HepG2 (cell line): ENCODE data around the gene BPIFA1. TPM values are rescaled to one million over a fixed set of nuclear protein-coding genes. Genes with fewer than 3 reads are reported as not detected.

ENCODE experiments used
- FOXA1 ChIP-seq, 2 experiments: fragments of 450-650 bp in 1 of 2; sonication (generic) in 1 of 2; formaldehyde crosslinking in 1 of 2; IDR thresholded peaks; 2 replicates each; pipeline versions ENCODE4 v1.4.0 to v1.6.1; 2016 to 2020; ENCODE audit warnings: missing genetic modification reagents in 1 of 2
- GFI1 ChIP-seq: sonication (generic); formaldehyde crosslinking; IDR thresholded peaks from 2 replicates; pipeline ENCODE4 v1.5.0; 2020; ENCODE audit warnings: missing genetic modification reagents, mild to moderate bottlenecking, borderline replicate concordance
- GTF3A ChIP-seq: sonication (generic); formaldehyde crosslinking; conservative IDR thresholded peaks from 2 replicates; pipeline ENCODE4 v1.4.0; 2020; ENCODE audit warnings: mild to moderate bottlenecking, missing genetic modification reagents
- HOXD1 ChIP-seq: sonication (generic); formaldehyde crosslinking; IDR thresholded peaks from 2 replicates; pipeline ENCODE4 v1.5.0; 2020; ENCODE audit warnings: missing genetic modification reagents
- KDM5B ChIP-seq: sonication (generic); formaldehyde crosslinking; IDR thresholded peaks from 2 replicates; pipeline ENCODE4 v1.4.0; 2020; ENCODE audit warnings: missing genetic modification reagents, mild to moderate bottlenecking, borderline replicate concordance
- KMT2A ChIP-seq: sonication (generic); formaldehyde crosslinking; IDR thresholded peaks from 2 replicates; pipeline ENCODE4 v1.4.0; 2020; ENCODE audit warnings: missing genetic modification reagents
- MED1 ChIP-seq: sonication (generic); formaldehyde crosslinking; IDR thresholded peaks from 2 replicates; pipeline ENCODE4 v1.4.0; 2020; ENCODE audit warnings: missing genetic modification reagents
- REPIN1 ChIP-seq: sonication (generic); formaldehyde crosslinking; IDR thresholded peaks from 2 replicates; pipeline ENCODE4 v1.8.0; 2022; ENCODE audit warnings: missing genetic modification reagents, low read depth, mild to moderate bottlenecking, borderline replicate concordance
- TEAD2 ChIP-seq: sonication (generic); formaldehyde crosslinking; IDR thresholded peaks from 2 replicates; pipeline ENCODE4 v1.9.0; 2021; ENCODE audit warnings: missing genetic modification reagents
- ZBTB25 ChIP-seq: IDR thresholded peaks from 2 replicates; pipeline ENCODE4 v1.6.1; 2018; ENCODE audit warnings: missing genetic modification reagents
- ZEB1 ChIP-seq: IDR thresholded peaks from 2 replicates; pipeline ENCODE4 v1.6.1; 2012; ENCODE audit warnings: mild to moderate bottlenecking, low read depth, inconsistent platforms; ENCODE audit not compliant: insufficient replicate concordance
- ZNF788 ChIP-seq: sonication (generic); formaldehyde crosslinking; IDR thresholded peaks from 2 replicates; pipeline ENCODE4 v1.5.0; 2020; ENCODE audit warnings: mild to moderate bottlenecking, missing genetic modification reagents, borderline replicate concordance
- polyA plus RNA-seq, 8 experiments: library from polyadenylated mRNA; depleted of rRNA in 3 of 8; stranded (reverse) in 7 of 8; unstranded in 1 of 8; fragments of >200 nt; fragmentation: Illumina TruSeq in 4 of 8; extraction: Trizol in 4 of 8; gene quantifications; 2 replicates each; pipeline versions ENCODE4 v1.2.1 to v1.2.3, GENCODE V29; 2011 to 2016; ENCODE audit warnings: low read depth in 4 of 8, missing spikeins in 1 of 8, mixed read lengths in 1 of 8; ENCODE audit not compliant: insufficient read depth in 1 of 8
- total RNA-seq, 5 experiments: library from RNA; depleted of rRNA; stranded (reverse); fragments of >200 nt; fragmentation: Illumina TruSeq; extraction: Trizol; gene quantifications; 2 replicates each; pipeline ENCODE4 v1.2.3, GENCODE V29; 2016; ENCODE audit warnings: low read depth in 1 of 5
- TF ChIP-seq, protein P1 (sequence below): sonication (generic); formaldehyde crosslinking; IDR thresholded peaks from 2 replicates; pipeline ENCODE4 v1.4.0; 2020; ENCODE audit warnings: missing genetic modification reagents, mild to moderate bottlenecking, borderline replicate concordance
- TF ChIP-seq, protein P2 (sequence below): sonication (generic); IDR thresholded peaks from 2 replicates; pipeline ENCODE4 v1.6.1; 2016; ENCODE audit warnings: low read depth, borderline replicate concordance
- TF ChIP-seq, protein P3 (sequence below): sonication (generic); formaldehyde crosslinking; conservative IDR thresholded peaks from 2 replicates; pipeline ENCODE4 v1.8.0; 2022; ENCODE audit warnings: missing genetic modification reagents
- TF ChIP-seq, protein P4 (sequence below): sonication (generic); formaldehyde crosslinking; IDR thresholded peaks from 2 replicates; pipeline ENCODE4 v1.4.0; 2020; ENCODE audit warnings: mild to moderate bottlenecking, missing genetic modification reagents

Gene BPIFA1
- total and polyA plus RNA-seq, 2 of the 13 experiments (the other 11 are each of a cell fraction or from before 2014, with no cell fraction given): not detected

- TF ChIP-seq, protein P1, sequence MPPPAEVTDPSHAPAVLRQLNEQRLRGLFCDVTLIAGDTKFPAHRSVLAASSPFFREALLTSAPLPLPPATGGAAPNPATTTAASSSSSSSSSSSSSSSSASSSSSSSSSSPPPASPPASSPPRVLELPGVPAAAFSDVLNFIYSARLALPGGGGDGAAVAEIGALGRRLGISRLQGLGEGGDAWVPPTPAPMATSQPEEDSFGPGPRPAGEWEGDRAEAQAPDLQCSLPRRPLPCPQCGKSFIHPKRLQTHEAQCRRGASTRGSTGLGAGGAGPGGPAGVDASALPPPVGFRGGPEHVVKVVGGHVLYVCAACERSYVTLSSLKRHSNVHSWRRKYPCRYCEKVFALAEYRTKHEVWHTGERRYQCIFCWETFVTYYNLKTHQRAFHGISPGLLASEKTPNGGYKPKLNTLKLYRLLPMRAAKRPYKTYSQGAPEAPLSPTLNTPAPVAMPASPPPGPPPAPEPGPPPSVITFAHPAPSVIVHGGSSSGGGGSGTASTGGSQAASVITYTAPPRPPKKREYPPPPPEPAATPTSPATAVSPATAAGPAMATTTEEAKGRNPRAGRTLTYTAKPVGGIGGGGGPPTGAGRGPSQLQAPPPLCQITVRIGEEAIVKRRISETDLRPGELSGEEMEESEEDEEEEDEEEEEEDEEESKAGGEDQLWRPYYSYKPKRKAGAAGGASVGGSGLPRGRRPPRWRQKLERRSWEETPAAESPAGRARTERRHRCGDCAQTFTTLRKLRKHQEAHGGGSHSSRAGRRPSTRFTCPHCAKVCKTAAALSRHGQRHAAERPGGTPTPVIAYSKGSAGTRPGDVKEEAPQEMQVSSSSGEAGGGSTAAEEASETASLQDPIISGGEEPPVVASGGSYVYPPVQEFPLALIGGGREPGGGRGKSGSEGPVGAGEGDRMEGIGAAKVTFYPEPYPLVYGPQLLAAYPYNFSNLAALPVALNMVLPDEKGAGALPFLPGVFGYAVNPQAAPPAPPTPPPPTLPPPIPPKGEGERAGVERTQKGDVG (CRISPR knock-in tag): 0 out of 2 replicates have a peak, but pooled peaks have one; percentile 48
- TF ChIP-seq, protein P2, sequence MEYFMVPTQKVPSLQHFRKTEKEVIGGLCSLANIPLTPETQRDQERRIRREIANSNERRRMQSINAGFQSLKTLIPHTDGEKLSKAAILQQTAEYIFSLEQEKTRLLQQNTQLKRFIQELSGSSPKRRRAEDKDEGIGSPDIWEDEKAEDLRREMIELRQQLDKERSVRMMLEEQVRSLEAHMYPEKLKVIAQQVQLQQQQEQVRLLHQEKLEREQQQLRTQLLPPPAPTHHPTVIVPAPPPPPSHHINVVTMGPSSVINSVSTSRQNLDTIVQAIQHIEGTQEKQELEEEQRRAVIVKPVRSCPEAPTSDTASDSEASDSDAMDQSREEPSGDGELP: no peak
- TF ChIP-seq, protein P3, sequence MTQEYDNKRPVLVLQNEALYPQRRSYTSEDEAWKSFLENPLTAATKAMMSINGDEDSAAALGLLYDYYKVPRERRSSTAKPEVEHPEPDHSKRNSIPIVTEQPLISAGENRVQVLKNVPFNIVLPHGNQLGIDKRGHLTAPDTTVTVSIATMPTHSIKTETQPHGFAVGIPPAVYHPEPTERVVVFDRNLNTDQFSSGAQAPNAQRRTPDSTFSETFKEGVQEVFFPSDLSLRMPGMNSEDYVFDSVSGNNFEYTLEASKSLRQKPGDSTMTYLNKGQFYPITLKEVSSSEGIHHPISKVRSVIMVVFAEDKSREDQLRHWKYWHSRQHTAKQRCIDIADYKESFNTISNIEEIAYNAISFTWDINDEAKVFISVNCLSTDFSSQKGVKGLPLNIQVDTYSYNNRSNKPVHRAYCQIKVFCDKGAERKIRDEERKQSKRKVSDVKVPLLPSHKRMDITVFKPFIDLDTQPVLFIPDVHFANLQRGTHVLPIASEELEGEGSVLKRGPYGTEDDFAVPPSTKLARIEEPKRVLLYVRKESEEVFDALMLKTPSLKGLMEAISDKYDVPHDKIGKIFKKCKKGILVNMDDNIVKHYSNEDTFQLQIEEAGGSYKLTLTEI (CRISPR knock-in tag): no peak
- TF ChIP-seq KDM5B (CRISPR knock-in tag) (peak; percentile 72; the same call in 1 of the 2 replicates), ZNF788 (peak; percentile 83; the same call in 1 of the 2 replicates), FOXA1 (IDR thresholded peaks at IDR 0.05) (no peak), FOXA1 (CRISPR knock-in tag; IDR thresholded peaks at IDR 0.05) (0 out of 2 replicates have a peak, but pooled peaks have one; percentile 31), GFI1 (CRISPR knock-in tag) (peak; percentile 57; the same call in 1 of the 2 replicates), ZBTB25 (CRISPR knock-in tag) (peak; percentile 28; the same call in 1 of the 2 replicates), REPIN1 (CRISPR knock-in tag) (no peak), HOXD1 (no peak), TEAD2 (CRISPR knock-in tag) (no peak), MED1 (peak; percentile 66), GTF3A (CRISPR knock-in tag) (no peak), ZEB1 (no peak), KMT2A (CRISPR knock-in tag) (0 out of 2 replicates have a peak, but pooled peaks have one; percentile 25)
- TF ChIP-seq, protein P4, sequence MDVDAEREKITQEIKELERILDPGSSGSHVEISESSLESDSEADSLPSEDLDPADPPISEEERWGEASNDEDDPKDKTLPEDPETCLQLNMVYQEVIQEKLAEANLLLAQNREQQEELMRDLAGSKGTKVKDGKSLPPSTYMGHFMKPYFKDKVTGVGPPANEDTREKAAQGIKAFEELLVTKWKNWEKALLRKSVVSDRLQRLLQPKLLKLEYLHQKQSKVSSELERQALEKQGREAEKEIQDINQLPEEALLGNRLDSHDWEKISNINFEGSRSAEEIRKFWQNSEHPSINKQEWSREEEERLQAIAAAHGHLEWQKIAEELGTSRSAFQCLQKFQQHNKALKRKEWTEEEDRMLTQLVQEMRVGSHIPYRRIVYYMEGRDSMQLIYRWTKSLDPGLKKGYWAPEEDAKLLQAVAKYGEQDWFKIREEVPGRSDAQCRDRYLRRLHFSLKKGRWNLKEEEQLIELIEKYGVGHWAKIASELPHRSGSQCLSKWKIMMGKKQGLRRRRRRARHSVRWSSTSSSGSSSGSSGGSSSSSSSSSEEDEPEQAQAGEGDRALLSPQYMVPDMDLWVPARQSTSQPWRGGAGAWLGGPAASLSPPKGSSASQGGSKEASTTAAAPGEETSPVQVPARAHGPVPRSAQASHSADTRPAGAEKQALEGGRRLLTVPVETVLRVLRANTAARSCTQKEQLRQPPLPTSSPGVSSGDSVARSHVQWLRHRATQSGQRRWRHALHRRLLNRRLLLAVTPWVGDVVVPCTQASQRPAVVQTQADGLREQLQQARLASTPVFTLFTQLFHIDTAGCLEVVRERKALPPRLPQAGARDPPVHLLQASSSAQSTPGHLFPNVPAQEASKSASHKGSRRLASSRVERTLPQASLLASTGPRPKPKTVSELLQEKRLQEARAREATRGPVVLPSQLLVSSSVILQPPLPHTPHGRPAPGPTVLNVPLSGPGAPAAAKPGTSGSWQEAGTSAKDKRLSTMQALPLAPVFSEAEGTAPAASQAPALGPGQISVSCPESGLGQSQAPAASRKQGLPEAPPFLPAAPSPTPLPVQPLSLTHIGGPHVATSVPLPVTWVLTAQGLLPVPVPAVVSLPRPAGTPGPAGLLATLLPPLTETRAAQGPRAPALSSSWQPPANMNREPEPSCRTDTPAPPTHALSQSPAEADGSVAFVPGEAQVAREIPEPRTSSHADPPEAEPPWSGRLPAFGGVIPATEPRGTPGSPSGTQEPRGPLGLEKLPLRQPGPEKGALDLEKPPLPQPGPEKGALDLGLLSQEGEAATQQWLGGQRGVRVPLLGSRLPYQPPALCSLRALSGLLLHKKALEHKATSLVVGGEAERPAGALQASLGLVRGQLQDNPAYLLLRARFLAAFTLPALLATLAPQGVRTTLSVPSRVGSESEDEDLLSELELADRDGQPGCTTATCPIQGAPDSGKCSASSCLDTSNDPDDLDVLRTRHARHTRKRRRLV: peak; percentile 60; the same call in 1 of the 2 replicates
Measured at GRCh38 chr20:33280000-33280680, 44.3 kb downstream of the BPIFA1 start (continued).
